B cell (primary cell): ENCODE measurements around the gene NFYC. TPM values are rescaled to one million over a fixed set of nuclear protein-coding genes. Genes with fewer than 3 reads are reported as not detected.

Experiments used
- ATAC-seq: fragments of 200-7000 bp; cut with Tn5 transposase; one replicate; pipeline ENCODE4 v1.10.0; 2021; ENCODE audit warnings: low read depth, mild to moderate bottlenecking, moderate number of reproducible peaks, moderate library complexity
- CTCF ChIA-PET: fragments of 350-600 bp; sonication (Branson Sonifier 250); formaldehyde crosslinking; loops from one replicate; lab custom pipeline; 2021; ENCODE audit warnings: antibody characterized with exemption, inconsistent platforms; lab: Charles Lee
- POLR2A ChIA-PET: fragments of 350-600 bp; sonication (Branson Sonifier 250); formaldehyde crosslinking; loops from one replicate; lab custom pipeline; 2021; ENCODE audit warnings: antibody characterized with exemption; lab: Charles Lee
- DNase-seq: peaks from one replicate; pipeline ENCODE4 v3.0.0; 2013
- H2AFZ ChIP-seq: 2 replicates; pipeline ENCODE4 v1.6.1; 2012; ENCODE audit warnings: mild to moderate bottlenecking, low read depth, low read length; ENCODE audit not compliant: insufficient read depth, poor library complexity, severe bottlenecking
- H3K27ac ChIP-seq, 2 donors: 1 replicate in 1 of 2; 2 replicates in 1 of 2; pipeline ENCODE4 v1.5.1; 2012 to 2013; ENCODE audit warnings: low read length in 2 of 2, mild to moderate bottlenecking in 2 of 2, moderate library complexity in 1 of 2
- H3K27me3 ChIP-seq, 4 experiments: fragments of 200-600 bp in 1 of 4; sonication (generic) in 1 of 4; replicated peaks in 1 of 4; 1 replicate in 2 of 4; 2 replicates in 2 of 4; pipeline versions ENCODE4 v1.6.1 to v1.7.0; 2013 to 2016; ENCODE audit warnings: low read length in 3 of 4, mild to moderate bottlenecking in 2 of 4, mixed read lengths in 1 of 4, moderate library complexity in 1 of 4; ENCODE audit not compliant: insufficient read depth in 4 of 4, control insufficient read depth in 3 of 4; ENCODE audit errors: control extremely low read depth in 1 of 4
- H3K36me3 ChIP-seq, 2 experiments: replicated peaks in 1 of 2; 1 replicate in 1 of 2; 2 replicates in 1 of 2; pipeline versions ENCODE4 v1.6.1 to v1.7.1; 2013; ENCODE audit warnings: low read length in 1 of 2; ENCODE audit not compliant: insufficient read depth in 2 of 2, control insufficient read depth in 1 of 2; ENCODE audit errors: control extremely low read depth in 1 of 2, extremely low read depth in 1 of 2
- H3K4me1 ChIP-seq, 2 donors: fragments of 200-600 bp in 1 of 2; sonication (generic) in 1 of 2; 1 replicate in 1 of 2; 2 replicates in 1 of 2; pipeline versions ENCODE4 v1.5.1 to v1.6.1; 2013 to 2017; ENCODE audit warnings: low read length in 2 of 2; ENCODE audit not compliant: control insufficient read depth in 2 of 2, insufficient read depth in 2 of 2
- H3K4me2 ChIP-seq: replicated peaks from 2 replicates; pipeline ENCODE3; 2012; ENCODE audit warnings: mild to moderate bottlenecking, low read depth, low read length; ENCODE audit not compliant: poor library complexity, severe bottlenecking
- H3K4me3 ChIP-seq, 5 experiments: fragments of 200-600 bp in 1 of 5; sonication (generic) in 1 of 5; 1 replicate in 3 of 5; 2 replicates in 2 of 5; pipeline versions ENCODE4 v1.5.1 to v1.7.0; 2011 to 2016; ENCODE audit warnings: low read length in 4 of 5, mild to moderate bottlenecking in 4 of 5, low read depth in 2 of 5, control low read depth in 1 of 5, moderate library complexity in 1 of 5; ENCODE audit not compliant: insufficient read depth in 1 of 5; ENCODE audit errors: control extremely low read depth in 1 of 5, extremely low read depth in 1 of 5
- H3K79me2 ChIP-seq: fragments of 200-600 bp; sonication (generic); one replicate; pipeline ENCODE4 v1.6.0; 2016; ENCODE audit warnings: low read length; ENCODE audit not compliant: control insufficient read depth, insufficient read depth
- H3K9ac ChIP-seq: fragments of 200-600 bp; sonication (generic); 2 replicates; pipeline ENCODE4 v1.6.1; 2017; ENCODE audit warnings: mild to moderate bottlenecking, low read length, moderate library complexity
- H3K9me3 ChIP-seq, 3 donors: one replicate each; pipeline versions ENCODE4 v1.6.1 to v1.7.1; 2013; ENCODE audit warnings: low read length in 2 of 3; ENCODE audit not compliant: control insufficient read depth in 2 of 3, insufficient read depth in 1 of 3; ENCODE audit errors: control extremely low read depth in 1 of 3
- H4K20me1 ChIP-seq: 2 replicates; pipeline ENCODE4 v1.6.0; 2012; ENCODE audit warnings: mild to moderate bottlenecking, low read length; ENCODE audit not compliant: insufficient read depth, control insufficient read depth, poor library complexity, severe bottlenecking
- H3K27ac Mint-ChIP-seq: one replicate; pipeline ENCODE4 v1.8.0; 2021; ENCODE audit warnings: mixed read lengths
- H3K27me3 Mint-ChIP-seq: one replicate; pipeline ENCODE4 v1.8.0; 2021; ENCODE audit warnings: mixed read lengths
- H3K4me1 Mint-ChIP-seq: one replicate; pipeline ENCODE4 v1.8.0; 2021; ENCODE audit warnings: mixed read lengths
- H3K4me3 Mint-ChIP-seq: one replicate; pipeline ENCODE4 v1.8.0; 2021; ENCODE audit warnings: mixed read lengths
- H3K9me3 Mint-ChIP-seq: one replicate; pipeline ENCODE4 v1.8.0; 2022; ENCODE audit warnings: mixed read lengths; ENCODE audit not compliant: insufficient read depth
- CTCF ChIP-seq: fragments of 200-600 bp; IDR thresholded peaks from one replicate; pipeline ENCODE4 v1.8.0; 2022; ENCODE audit warnings: antibody characterized with exemption, mild to moderate bottlenecking
- EZH2 ChIP-seq: IDR thresholded peaks from 2 replicates; pipeline ENCODE4 v1.6.1; 2012; ENCODE audit warnings: borderline replicate concordance, low read depth, mild to moderate bottlenecking, moderate library complexity, low read length; ENCODE audit not compliant: insufficient read depth, poor library complexity, severe bottlenecking
- WGBS: methylation state at CpG from one replicate; pipeline ENCODE4 v1.1.5; 2013; ENCODE audit warnings: missing lambda C conversion rate; ENCODE audit not compliant: insufficient coverage; 5-methylcytosine and 5-hydroxymethylcytosine counted together
- intact Hi-C: fragments of 100-400 bp; cut with micrococcal nuclease; formaldehyde crosslinking; loops from one replicate; pipeline ENCODE4 v1.10.0; 2022
- polyA plus RNA-seq: library from polyadenylated mRNA; depleted of rRNA; stranded (reverse); fragments of >200 nt; gene quantifications from 2 replicates; pipeline ENCODE4 v1.2.3, GENCODE V29; 2012
- total RNA-seq, 2 donors: library from RNA; stranded (reverse); fragments of 120-200 nt in 1 of 2; gene quantifications; 1 replicate in 1 of 2; 2 replicates in 1 of 2; pipeline versions ENCODE4 v1.2.3 to v1.2.4, GENCODE V29; 2013 to 2022

The NFYC gene
- total and polyA plus RNA-seq, 2 donors (not counting 1 experiment from before 2014, with no cell fraction given) = 88.7 to 123 TPM

- H3K9ac ChIP-seq = peak overlapping the region; percentile 50
- H3K79me2 ChIP-seq = no peaks in the 10 kb centered on the region
- peak overlapping the region; percentile 64 for H2AFZ ChIP-seq
- no peaks in the 10 kb centered on the region for H3K36me3 ChIP-seq
- peak overlapping the region in 4 of 5 experiments; percentile 28 to 69 (median 40) for H3K4me3 ChIP-seq
- Mint-ChIP-seq H3K4me1 (peaks cover 23% of the 10 kb centered on the region), H3K9me3 (no peaks in the 10 kb centered on the region), H3K27ac (peak overlapping the region; percentile 20), H3K4me3 (peak overlapping the region; percentile 71), H3K27me3 (peaks cover 5% of the 10 kb centered on the region)
- intact Hi-C loops = loop anchor here (1.0 to 5.0 kb wide), 8 partner anchors 22 to 525 kb away; partner anchors contain the start of genes CTPS1 and NFYC
- 6% methylated on average over 16 of the region's 21 CpGs for WGBS
- no peak for TF ChIP-seq EZH2
- peak; percentile 94 for TF ChIP-seq CTCF
- peaks cover 12 to 27% of the 10 kb centered on the region in 2 donors for H3K4me1 ChIP-seq
- peak; percentile 90 for DNase-seq
- ATAC-seq = peak; percentile 71
- H3K27ac ChIP-seq = no peak overlapping the region
- H3K27me3 ChIP-seq = no peaks in the 10 kb centered on the region
- no peaks in the 10 kb centered on the region for H4K20me1 ChIP-seq
- H3K9me3 ChIP-seq = no peaks in the 10 kb centered on the region
- ChIA-PET CTCF (interaction anchor here (0.6 to 7.2 kb wide), 26 partner anchors 9 to 531 kb away, joined by 3 to 48 read pairs (median 5); partner anchors contain the start of genes CITED4 and NFYC), POLR2A (interaction anchor here (0.6 to 0.8 kb wide), 2 partner anchors 22 to 931 kb away, joined by 3 to 4 read pairs; partner anchors contain the start of genes NFYC and PPIE)
- peak overlapping the region; percentile 86 for H3K4me2 ChIP-seq
These were observed 22.6 kb upstream of the NFYC start for GRCh38 chr1:40668769-40669525.

GRCh38 chr1:40673452-40673851 is 18.1 kb upstream of the NFYC start:
- no peak overlapping the region for H2AFZ ChIP-seq
- no peak for DNase-seq
- H3K36me3 ChIP-seq = no peaks in the 10 kb centered on the region
- H3K9ac ChIP-seq = no peak overlapping the region
- ChIA-PET POLR2A (no interaction called here), CTCF (interaction anchor here (0.8 to 1.6 kb wide), 3 partner anchors 16 to 529 kb away, joined by 3 to 7 read pairs (median 4); no protein-coding TSS in a partner anchor)
- H3K4me3 Mint-ChIP-seq = no peak overlapping the region
- no peak overlapping the region for H3K4me2 ChIP-seq
- no peak overlapping the region for H3K4me3 ChIP-seq
- intact Hi-C loops = no loop called here
- H3K4me1 ChIP-seq = peaks cover 3 to 8% of the 10 kb centered on the region in 2 donors
- TF ChIP-seq EZH2 = no peak
- TF ChIP-seq CTCF = no peak
- no peak overlapping the region for H3K27ac ChIP-seq
- no peaks in the 10 kb centered on the region for H4K20me1 ChIP-seq
- H3K9me3 ChIP-seq = no peaks in the 10 kb centered on the region
- 93% methylated on average over 3 of the region's 4 CpGs for WGBS
- no peak overlapping the region for H3K27ac Mint-ChIP-seq
- H3K27me3 Mint-ChIP-seq = peaks cover 8% of the 10 kb centered on the region
- no peaks in the 10 kb centered on the region for H3K9me3 Mint-ChIP-seq
- H3K79me2 ChIP-seq = no peaks in the 10 kb centered on the region
- ATAC-seq = no peak
- H3K4me1 Mint-ChIP-seq = peaks cover 9% of the 10 kb centered on the region
- H3K27me3 ChIP-seq = no peaks in the 10 kb centered on the region
